T-helper 17 cell (primary cell): ENCODE results near the gene SUSD6. TPM values are rescaled to one million over a fixed set of nuclear protein-coding genes. Genes with fewer than 3 reads are reported as not detected.

Experiments
- ATAC-seq: fragments of 150-1000 bp; cut with Tn5 transposase; 2 replicates; pipeline ENCODE4 v1.10.0; 2021; ENCODE audit warnings: mild to moderate bottlenecking, moderate library complexity
- DNase-seq, 3 donors: peaks; one replicate each; pipeline versions ENCODE4 v3.0.0 to v3.0.0-alpha.2; 2020 to 2021
- H3K9me3 ChIP-seq: one replicate; pipeline ENCODE4 v1.7.0; 2013; ENCODE audit warnings: low read length, mild to moderate bottlenecking; ENCODE audit not compliant: control insufficient read depth, poor library complexity, severe bottlenecking
- H3K27ac Mint-ChIP-seq: one replicate; pipeline ENCODE4 v1.8.0; 2022; ENCODE audit warnings: mild to moderate bottlenecking, moderate library complexity, mixed read lengths
- H3K27me3 Mint-ChIP-seq: one replicate; pipeline ENCODE4 v1.8.0; 2022; ENCODE audit warnings: mixed read lengths
- H3K36me3 Mint-ChIP-seq: one replicate; pipeline ENCODE4 v1.8.0; 2022; ENCODE audit warnings: low read depth, mixed read lengths
- H3K4me1 Mint-ChIP-seq: one replicate; pipeline ENCODE4 v1.8.0; 2022; ENCODE audit warnings: mild to moderate bottlenecking, mixed read lengths
- H3K4me3 Mint-ChIP-seq: one replicate; pipeline ENCODE4 v1.8.0; 2022; ENCODE audit warnings: mild to moderate bottlenecking, moderate library complexity, mixed read lengths
- total RNA-seq, 4 donors: library from RNA in 2 of 4; stranded (reverse) in 2 of 4; gene quantifications; one replicate each; pipeline ENCODE4 v1.2.3 and lab custom pipeline; 2022 to 2026

The SUSD6 gene
- total RNA-seq, 2 donors from 2014 or later, result 94.7 to 101 TPM

DNA sequence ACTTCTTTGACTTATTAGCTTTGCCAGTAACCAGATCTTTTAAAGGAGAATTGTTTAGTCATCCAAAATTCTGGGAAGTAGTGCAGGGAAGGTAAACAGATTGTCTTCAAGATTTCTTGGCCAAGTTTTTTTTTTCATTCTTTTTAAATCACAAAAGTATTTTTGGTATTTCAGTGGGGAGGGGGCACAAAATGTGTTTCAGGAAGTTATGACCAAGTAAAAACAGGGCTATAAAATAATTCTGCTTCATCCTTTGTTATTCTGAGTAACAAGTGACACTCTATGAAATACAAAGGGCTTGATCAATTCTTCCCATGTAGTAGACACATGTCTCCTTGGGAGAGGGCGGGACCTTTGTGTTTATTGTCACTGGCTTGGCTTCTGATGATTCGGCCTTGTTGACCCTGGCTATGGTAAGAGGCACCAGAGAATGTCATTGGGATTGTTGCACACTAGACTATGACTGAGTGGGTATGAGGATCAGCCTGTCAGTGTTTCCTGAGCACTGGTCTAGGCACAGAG is 55.4 kb downstream of the SUSD6 start:
- DNase-seq, result no peak
- H3K4me3 Mint-ChIP-seq, result peak overlapping the region; percentile 19
- H3K9me3 ChIP-seq, result no peaks in the 10 kb centered on the region
- peaks cover 71% of the 10 kb centered on the region for H3K4me1 Mint-ChIP-seq
- H3K27me3 Mint-ChIP-seq, result no peaks in the 10 kb centered on the region
- H3K27ac Mint-ChIP-seq, result peak overlapping the region; percentile 57
- H3K36me3 Mint-ChIP-seq, result peaks cover 4% of the 10 kb centered on the region
- no peak for ATAC-seq

DNA sequence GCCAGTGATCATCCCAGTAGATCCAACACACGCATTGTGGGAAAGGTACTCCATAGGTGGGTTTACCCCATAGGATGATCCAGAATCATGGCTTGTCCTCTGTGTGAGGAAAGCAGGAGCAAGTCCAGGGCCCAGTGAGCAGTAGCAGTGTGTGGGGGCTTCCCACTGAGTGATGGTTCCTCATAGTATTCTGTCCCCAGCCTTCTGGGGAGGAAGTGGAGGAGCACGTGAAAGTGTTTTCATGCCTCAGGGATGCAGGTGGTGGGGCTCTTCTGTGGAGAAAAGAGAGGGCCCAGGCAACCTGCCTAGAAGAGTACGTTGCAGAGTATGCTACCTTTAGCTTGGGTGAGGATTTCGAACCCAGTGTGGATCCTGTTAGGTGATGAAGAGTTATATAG is 56.5 kb downstream of the SUSD6 start:
- Mint-ChIP-seq H3K36me3 (peaks cover 4% of the 10 kb centered on the region), H3K27me3 (no peaks in the 10 kb centered on the region), H3K4me1 (peaks cover 73% of the 10 kb centered on the region), H3K27ac (peak overlapping the region; percentile 57), H3K4me3 (peak overlapping the region; percentile 58)
- ATAC-seq, result peak; percentile 41
- no peaks in the 10 kb centered on the region for H3K9me3 ChIP-seq
- DNase-seq, result no peak

DNA sequence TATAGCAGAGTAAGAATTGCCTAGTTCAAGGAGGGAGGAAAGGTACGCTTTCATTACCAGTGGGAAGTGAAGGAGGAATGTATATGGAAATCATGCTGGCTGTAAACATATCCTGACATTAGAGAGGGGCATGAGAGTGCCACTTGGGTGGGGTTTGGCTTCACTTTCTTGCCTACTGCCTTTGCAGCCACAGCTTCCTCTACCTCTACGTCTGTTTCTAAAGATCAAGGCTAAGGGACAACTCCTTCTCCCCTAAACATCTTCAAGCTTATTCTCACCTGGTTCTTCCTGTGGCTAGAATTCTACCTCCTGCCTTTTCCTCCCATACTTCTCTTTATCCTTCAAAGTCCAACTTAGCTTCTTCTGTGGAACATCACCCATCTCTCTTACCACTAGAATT is 58.0 kb downstream of the SUSD6 start:
- H3K4me1 Mint-ChIP-seq, result peaks cover 77% of the 10 kb centered on the region
- no peak for DNase-seq
- H3K4me3 Mint-ChIP-seq, result peak overlapping the region; percentile 67
- H3K36me3 Mint-ChIP-seq, result peaks cover 4% of the 10 kb centered on the region
- no peak for ATAC-seq
- no peaks in the 10 kb centered on the region for H3K27me3 Mint-ChIP-seq
- peak overlapping the region; percentile 86 for H3K27ac Mint-ChIP-seq
- no peaks in the 10 kb centered on the region for H3K9me3 ChIP-seq

- H3K36me3 Mint-ChIP-seq, result peaks cover 4% of the 10 kb centered on the region
- H3K27me3 Mint-ChIP-seq, result no peaks in the 10 kb centered on the region
- ATAC-seq (no peak), DNase-seq (no peak)
- H3K9me3 ChIP-seq, result no peaks in the 10 kb centered on the region
- H3K4me1 Mint-ChIP-seq, result peaks cover 84% of the 10 kb centered on the region
- H3K4me3 Mint-ChIP-seq, result peak overlapping the region; percentile 67
- H3K27ac Mint-ChIP-seq, result peak overlapping the region; percentile 86
These were observed 58.7 kb downstream of the SUSD6 start for GRCh38 chr14:69670093-69670492.

DNA sequence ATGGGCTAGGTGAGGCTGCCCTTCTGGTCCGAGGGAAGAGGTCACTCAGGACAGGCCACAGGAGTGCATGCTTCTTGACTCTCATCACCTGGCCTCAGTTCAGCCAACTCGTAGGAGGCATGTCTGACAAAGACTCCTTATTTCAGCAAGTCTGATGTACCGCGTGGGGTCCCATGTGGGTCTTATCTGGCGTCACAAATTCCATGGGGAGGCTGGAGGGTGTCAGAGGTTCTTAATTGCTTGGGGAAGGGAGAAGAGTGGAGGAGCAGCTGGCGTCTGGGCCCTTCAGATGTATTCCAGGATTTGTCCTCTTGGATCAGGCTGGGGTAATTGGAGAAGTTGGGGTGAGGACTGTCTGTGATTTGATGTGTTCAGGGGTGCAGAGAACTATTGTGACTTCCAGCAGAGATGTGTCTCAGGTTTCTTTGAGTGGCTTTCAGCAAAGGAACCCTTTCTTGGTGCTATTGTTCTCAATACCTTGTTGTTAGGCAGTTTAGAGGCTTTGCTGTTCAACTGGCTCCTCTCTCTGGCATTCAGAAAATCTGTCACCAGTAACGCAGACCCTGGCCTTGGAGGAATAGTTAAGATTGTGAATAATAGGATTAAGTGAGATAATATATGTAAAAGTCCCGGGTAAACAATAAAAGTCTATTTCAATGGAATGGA is 60.1 kb downstream of the SUSD6 start:
- Mint-ChIP-seq H3K4me1 (peaks cover 84% of the 10 kb centered on the region), H3K27ac (peak overlapping the region; percentile 94), H3K27me3 (no peaks in the 10 kb centered on the region), H3K4me3 (peak overlapping the region; percentile 56), H3K36me3 (peaks cover 4% of the 10 kb centered on the region)
- H3K9me3 ChIP-seq, result no peaks in the 10 kb centered on the region
- ATAC-seq (no peak), DNase-seq (no peak)

DNA sequence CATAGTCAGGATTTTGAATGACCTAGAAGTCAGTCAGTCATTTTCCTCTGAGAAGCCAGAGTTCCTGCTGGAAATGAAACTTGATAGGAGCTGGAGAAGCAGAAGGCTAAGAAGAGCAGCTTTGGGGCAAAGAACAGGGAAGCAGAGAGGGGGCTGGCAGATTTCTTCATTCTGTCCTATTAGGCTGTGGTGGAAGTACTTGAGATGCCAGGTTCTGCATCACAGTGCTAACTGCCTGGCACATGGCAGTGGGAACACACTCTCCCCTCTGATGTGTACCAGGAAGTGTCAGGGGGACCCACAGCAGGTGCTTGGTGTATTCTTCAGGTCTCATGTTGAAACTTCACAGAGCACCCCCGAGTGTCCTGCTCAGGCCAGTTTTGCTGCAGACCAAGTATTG is 61.0 kb downstream of the SUSD6 start:
- no peaks in the 10 kb centered on the region for H3K9me3 ChIP-seq
- Mint-ChIP-seq H3K27me3 (no peaks in the 10 kb centered on the region), H3K36me3 (peaks cover 4% of the 10 kb centered on the region), H3K27ac (peak overlapping the region; percentile 94), H3K4me3 (no peak overlapping the region), H3K4me1 (peaks cover 81% of the 10 kb centered on the region)
- DNase-seq (no peak), ATAC-seq (no peak)

- DNase-seq, result no peak
- Mint-ChIP-seq H3K36me3 (peaks cover 4% of the 10 kb centered on the region), H3K4me1 (peaks cover 77% of the 10 kb centered on the region), H3K4me3 (peak overlapping the region; percentile 89), H3K27ac (peak overlapping the region; percentile 94), H3K27me3 (no peaks in the 10 kb centered on the region)
- ATAC-seq, result peak; percentile 63
- H3K9me3 ChIP-seq, result no peaks in the 10 kb centered on the region
These were observed 61.7 kb downstream of the SUSD6 start for GRCh38 chr14:69673104-69673503.

DNA sequence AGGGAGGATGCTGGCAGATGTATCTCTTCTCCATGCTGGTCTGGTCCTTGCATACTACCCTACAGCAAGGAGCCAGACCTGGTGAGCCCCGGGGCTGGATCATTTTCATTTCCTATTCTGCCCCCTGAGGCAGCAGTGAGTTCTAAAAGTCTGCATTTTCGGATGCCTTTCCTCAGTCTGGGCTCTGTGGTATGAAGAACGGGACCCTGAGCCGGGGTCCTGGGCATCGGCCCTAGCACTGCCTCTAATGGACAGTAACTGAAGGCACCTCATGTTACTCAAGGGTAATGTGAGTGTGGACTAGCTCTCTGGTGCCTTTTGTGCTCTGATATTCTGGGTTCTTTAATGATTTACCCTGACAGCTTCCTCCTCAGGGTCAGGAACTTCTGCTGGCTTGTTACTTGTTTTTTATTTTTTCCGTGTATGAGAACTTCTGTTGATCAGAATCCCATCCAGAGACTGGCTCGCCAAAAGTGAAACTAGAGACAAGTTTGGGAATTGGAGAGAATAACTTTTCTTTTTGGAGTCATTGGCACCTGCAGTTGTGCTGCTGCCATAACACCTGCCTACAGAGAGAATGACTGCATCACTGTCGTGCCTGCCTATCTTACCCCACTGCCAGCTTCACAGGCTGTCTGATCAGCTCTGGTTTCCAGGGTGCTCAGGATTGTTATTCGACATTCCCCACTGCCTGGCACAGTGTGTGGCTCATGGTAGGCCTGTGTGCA is 62.3 kb downstream of the SUSD6 start:
- H3K36me3 Mint-ChIP-seq, result peaks cover 4% of the 10 kb centered on the region
- ATAC-seq, result peak; percentile 57
- H3K27ac Mint-ChIP-seq, result peak overlapping the region; percentile 94
- H3K9me3 ChIP-seq, result no peaks in the 10 kb centered on the region
- H3K27me3 Mint-ChIP-seq, result no peaks in the 10 kb centered on the region
- H3K4me1 Mint-ChIP-seq, result peaks cover 72% of the 10 kb centered on the region
- DNase-seq, result no peak
- H3K4me3 Mint-ChIP-seq, result peak overlapping the region; percentile 89

DNA sequence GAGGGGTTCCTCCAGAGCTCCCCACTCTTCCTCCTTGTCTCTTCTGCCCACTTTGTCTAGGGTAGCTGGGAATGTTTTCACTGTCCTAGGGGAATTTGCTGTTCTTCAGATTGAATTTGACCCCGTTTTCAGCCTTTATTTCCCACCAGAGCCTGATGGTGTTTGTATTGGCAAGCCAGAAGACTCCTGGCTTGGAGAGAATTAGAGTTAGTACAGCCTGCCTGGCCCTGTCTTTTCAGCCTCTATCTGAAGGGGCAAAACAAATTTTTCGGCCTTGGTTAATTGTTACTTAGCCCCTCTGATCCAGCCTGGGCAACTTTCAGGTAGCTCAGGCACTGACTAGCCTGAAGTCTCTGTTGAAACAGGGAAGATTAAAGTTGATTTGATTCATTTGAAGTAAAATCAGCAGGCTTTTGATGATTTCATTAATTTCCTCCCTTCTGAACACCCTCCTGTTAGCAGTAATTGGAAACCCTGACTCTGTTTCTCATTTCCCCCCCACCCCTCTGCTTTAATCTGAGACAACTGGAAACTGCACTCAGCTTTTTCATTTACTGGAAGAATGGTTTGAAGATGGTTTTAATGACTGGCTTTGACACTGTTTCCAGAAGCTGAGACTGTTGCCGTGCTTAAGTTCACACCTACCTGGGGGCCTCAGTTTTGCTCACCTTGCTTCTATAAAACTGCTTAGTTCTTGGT is 63.3 kb downstream of the SUSD6 start:
- Mint-ChIP-seq H3K36me3 (peaks cover 4% of the 10 kb centered on the region), H3K4me3 (peak overlapping the region; percentile 89), H3K27me3 (no peaks in the 10 kb centered on the region), H3K27ac (peak overlapping the region; percentile 94), H3K4me1 (peaks cover 65% of the 10 kb centered on the region)
- DNase-seq, result no peak
- ATAC-seq, result no peak
- H3K9me3 ChIP-seq, result no peaks in the 10 kb centered on the region

GRCh38 chr14:69675245-69675583 is 63.8 kb downstream of the SUSD6 start:
- Mint-ChIP-seq H3K4me1 (peaks cover 61% of the 10 kb centered on the region), H3K36me3 (peaks cover 4% of the 10 kb centered on the region), H3K27me3 (no peaks in the 10 kb centered on the region), H3K27ac (peak overlapping the region; percentile 94), H3K4me3 (peak overlapping the region; percentile 89)
- ATAC-seq (no peak), DNase-seq (no peak)
- H3K9me3 ChIP-seq, result no peaks in the 10 kb centered on the region

GRCh38 chr14:69675877-69676416 is 64.6 kb downstream of the SUSD6 start:
- Mint-ChIP-seq H3K36me3 (peaks cover 4% of the 10 kb centered on the region), H3K27me3 (no peaks in the 10 kb centered on the region)
- ATAC-seq, result no peak

DNA sequence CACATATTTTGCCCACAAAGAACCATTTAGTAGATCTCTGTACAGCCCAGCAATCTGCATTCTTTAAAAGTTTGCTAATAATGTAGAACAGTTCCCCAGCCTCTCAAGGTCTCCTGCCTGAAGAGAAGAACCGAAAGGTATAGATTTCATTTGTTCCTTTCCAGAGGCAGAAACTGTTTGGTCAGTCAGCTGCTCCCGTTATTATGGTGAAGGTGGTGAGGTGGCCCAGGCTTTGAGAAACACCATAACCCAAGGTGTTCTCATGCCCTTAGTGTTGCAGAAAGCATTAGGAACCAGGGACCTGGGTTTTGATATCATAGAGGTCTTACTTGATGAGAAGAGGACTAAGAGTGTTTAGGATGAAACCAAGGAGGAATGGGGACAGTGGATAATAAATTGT is 65.3 kb downstream of the SUSD6 start:
- Mint-ChIP-seq H3K27ac (peak overlapping the region; percentile 94), H3K4me3 (no peak overlapping the region)
- ATAC-seq, result no peak

More at GRCh38 chr14:69675877-69676416, 64.6 kb downstream of the SUSD6 start:
- peaks cover 60% of the 10 kb centered on the region for H3K4me1 Mint-ChIP-seq
- peak overlapping the region; percentile 94 for H3K27ac Mint-ChIP-seq
- H3K9me3 ChIP-seq, result no peaks in the 10 kb centered on the region
- no peak for DNase-seq
- peak overlapping the region; percentile 58 for H3K4me3 Mint-ChIP-seq

DNA sequence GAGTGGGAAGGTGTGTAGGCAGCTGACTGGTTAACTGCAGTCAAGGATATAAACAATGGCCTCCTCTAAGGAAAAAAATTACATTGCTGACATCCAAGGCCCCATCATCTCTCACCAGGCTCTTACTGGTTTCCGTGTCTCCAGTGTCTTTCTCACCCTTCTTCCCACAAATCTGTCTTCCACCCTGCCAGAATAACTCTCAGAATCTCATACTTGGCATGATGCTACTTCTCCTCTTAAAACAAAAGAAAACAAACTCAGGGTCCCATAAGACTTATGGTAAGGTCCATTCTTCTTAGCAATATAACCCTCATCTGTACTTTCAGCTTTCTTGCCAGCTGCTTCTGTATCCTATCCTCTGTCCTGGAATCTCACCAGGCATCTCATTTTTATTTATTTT is 68.9 kb downstream of the SUSD6 start:
- no peak for DNase-seq
- Mint-ChIP-seq H3K4me3 (no peak overlapping the region), H3K27ac (no peak overlapping the region), H3K4me1 (peaks cover 59% of the 10 kb centered on the region), H3K36me3 (peaks cover 2% of the 10 kb centered on the region), H3K27me3 (no peaks in the 10 kb centered on the region)
- ATAC-seq, result no peak
- no peaks in the 10 kb centered on the region for H3K9me3 ChIP-seq

More for the DNA sequence above, 65.3 kb downstream of the SUSD6 start:
- peaks cover 60% of the 10 kb centered on the region for H3K4me1 Mint-ChIP-seq
- DNase-seq, result no peak
- no peaks in the 10 kb centered on the region for H3K9me3 ChIP-seq
- H3K36me3 Mint-ChIP-seq, result peaks cover 2% of the 10 kb centered on the region
- no peaks in the 10 kb centered on the region for H3K27me3 Mint-ChIP-seq
